Hindlimb muscle (tissue), 1 donor: ENCODE measurements around the gene MBD1. TPM values are rescaled to one million over a fixed set of nuclear protein-coding genes. Genes with fewer than 3 reads are reported as not detected.
"Not testable (repeated sequence)": the region's sequence is repeated elsewhere in the genome, so short reads cannot be mapped to it uniquely, and the experiment has no call there.

ENCODE experiments used
- DNase-seq: peaks from one replicate; pipeline ENCODE4 v3.0.0-alpha.2; 2013
- polyA plus RNA-seq: library from polyadenylated mRNA; unstranded; fragments of 120-200 nt; gene quantifications from one replicate; pipeline ENCODE4 v1.2.1, GENCODE V29; 2013; ENCODE audit not compliant: insufficient read length

MBD1 gene
- polyA plus RNA-seq, 1 donor = 45.4 TPM

DNA sequence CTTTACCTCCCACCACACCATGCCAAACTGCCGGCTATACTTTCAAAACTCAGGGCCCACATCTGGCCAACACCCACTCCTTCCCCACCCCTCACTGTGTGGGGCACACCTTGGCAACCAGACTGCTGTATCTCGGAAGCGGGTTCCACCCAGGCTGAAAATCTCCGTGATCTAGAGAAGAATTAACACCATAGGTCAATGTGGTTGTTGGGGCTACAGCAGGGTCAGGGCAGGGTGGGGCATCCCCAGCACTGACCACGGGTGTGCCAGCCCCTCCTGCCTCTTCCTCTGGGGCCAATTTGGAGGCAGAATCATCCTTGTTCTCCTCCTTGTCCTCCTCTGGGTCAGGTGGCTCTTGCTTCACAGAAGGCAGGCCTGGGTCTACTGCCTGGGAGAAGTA is 8.8 kb downstream of the MBD1 start:
- no peak for DNase-seq

DNA sequence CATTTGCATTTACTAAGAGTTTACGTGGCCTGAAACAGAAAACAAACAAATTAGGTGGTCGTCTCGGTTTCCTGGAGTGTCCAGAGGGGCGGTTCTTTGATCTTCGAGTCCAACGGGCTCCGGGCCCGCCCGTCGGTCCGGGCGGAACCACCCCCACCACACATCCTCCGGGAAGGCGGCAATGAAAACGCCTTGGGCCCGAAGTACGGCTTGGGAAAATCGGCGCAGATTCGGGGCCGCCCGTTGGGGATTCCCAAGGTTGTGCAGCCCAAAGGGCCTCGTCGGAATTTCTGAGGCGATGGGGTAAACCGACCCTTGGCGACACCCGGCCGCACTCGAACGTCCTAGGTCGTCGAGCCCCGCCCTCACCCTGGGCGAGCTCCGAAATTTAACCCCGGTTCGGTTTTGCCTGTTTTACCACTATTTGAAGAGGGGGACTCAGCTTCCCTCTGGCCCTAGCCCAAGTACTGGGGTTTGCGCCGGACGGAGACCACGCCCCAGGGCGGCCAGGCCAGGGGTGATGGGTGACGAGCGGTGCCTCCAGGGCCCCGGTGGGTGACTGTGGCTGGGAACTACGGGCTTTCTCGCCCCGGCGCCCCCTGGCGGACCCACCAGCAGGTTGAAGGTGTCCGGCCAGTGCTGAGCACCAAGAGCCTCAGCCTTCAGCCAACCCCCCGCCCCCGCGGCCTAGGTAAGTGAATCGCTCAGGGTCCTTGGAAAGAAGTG is 13.1 kb downstream of the MBD1 start:
- DNase-seq = peak; percentile 56

GRCh38 chr18:50266248-50266704 is 15.0 kb downstream of the MBD1 start, which contains the start of gene CFAP53:
CFAP53 (minus strand) TSS chr18:50266495; CDS start chr18:50266404, 91 bp downstream.
- peak; percentile 94 for DNase-seq

GRCh38 chr18:50262977-50263376 is 18.3 kb downstream of the MBD1 start:
- no peak for DNase-seq

DNA sequence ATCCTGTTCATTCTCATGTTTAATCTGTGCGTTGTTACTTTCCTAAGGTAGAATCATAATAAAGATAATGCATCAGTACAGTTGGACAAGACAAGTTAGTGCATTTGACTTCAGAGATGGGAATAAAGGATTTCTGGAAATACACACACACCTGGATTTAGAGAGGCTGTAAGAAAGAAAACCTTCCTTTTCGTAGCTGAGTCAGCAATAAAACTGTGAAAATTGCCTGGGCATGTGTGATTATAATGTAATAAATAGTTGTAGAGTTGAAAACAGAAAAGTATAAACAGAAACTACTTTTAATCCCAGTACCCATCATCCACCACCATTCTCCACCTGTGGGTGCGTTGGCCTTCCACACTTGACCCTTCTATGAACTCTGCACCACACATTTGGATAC is 30.4 kb downstream of the MBD1 start:
- no peak for DNase-seq

- DNase-seq = no peak
Observed at GRCh38 chr18:50249576-50249975, 31.7 kb downstream of the MBD1 start.

- no peak for DNase-seq
Observed at GRCh38 chr18:50247561-50247960, 33.8 kb downstream of the MBD1 start.

- not testable (repeated sequence) for DNase-seq
Observed at GRCh38 chr18:50241768-50242167, 39.6 kb downstream of the MBD1 start.

DNA sequence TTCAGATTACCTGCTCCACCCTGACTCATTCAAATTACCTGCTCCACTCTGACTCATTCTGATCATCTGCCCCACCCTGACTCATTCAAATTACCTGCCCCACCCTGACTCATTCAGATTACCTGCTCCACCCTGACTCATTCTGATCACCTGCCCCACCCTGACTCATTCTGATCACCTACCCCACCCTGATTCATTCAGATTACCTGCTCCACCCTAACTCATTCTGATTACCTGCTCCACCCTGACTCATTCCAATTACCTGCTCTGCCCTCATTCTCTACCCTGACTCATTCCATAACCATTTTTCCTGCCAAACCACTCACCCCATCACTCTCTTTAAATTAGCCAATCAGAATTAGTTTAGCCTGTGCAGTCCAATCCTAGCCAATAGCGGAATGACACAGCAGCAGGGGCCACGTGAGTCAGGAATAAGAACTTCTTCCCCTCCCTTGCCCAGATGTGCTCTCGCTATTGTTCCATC is 41.2 kb downstream of the MBD1 start:
- no peak for DNase-seq

GRCh38 chr18:50232419-50232818 is 48.9 kb downstream of the MBD1 start:
- DNase-seq = no peak

- no peak for DNase-seq
Observed at GRCh38 chr18:50231621-50232020, 49.7 kb downstream of the MBD1 start.

- DNase-seq = not testable (repeated sequence)
Observed at GRCh38 chr18:50220249-50220648, 61.1 kb downstream of the MBD1 start.

Other genes starting within 250 kb of the MBD1 start
- gene MYO5B, start 86.4 kb downstream of the MBD1 start, polyA plus RNA-seq = 1.7 TPM
- 0.10 TPM for gene CFAP53, start 15.0 kb downstream of the MBD1 start, polyA plus RNA-seq
- 38.0 TPM for gene CXXC1, start 6.2 kb upstream of the MBD1 start, polyA plus RNA-seq
- gene SKA1, start 93.5 kb upstream of the MBD1 start, polyA plus RNA-seq = 2.7 TPM